ENCODE results near the gene MAP3K5. TPM values are rescaled to one million over a fixed set of nuclear protein-coding genes. Genes with fewer than 3 reads are reported as not detected.
"Not testable (repeated sequence)": the region's sequence is repeated elsewhere in the genome, so short reads cannot be mapped to it uniquely, and the experiment has no call there.

Gene MAP3K5
- total RNA-seq, 1 donor from 2014 or later: 24.4 TPM

- Mint-ChIP-seq H3K27ac (no peak overlapping the region), H3K4me1 (no peaks in the 10 kb centered on the region), H3K4me3 (no peak overlapping the region), H3K36me3 (ENCODE audit: low read depth) (peaks cover 65% of the 10 kb centered on the region), H3K27me3 (no peaks in the 10 kb centered on the region), H3K9me3 (no peaks in the 10 kb centered on the region)
- intact Hi-C loops (cut with micrococcal nuclease): no loop called here
- POLR2A ChIA-PET: no interaction called here
- TF ChIP-seq CTCF (IDR thresholded peaks at IDR 0.05): no peak
- DNase-seq (no peak), ATAC-seq (ENCODE audit: low read depth) (no peak)
- CTCF ChIA-PET: interaction anchor here (1.7 kb wide), 1 partner anchor 99 kb away, joined by 6 read pairs; the partner anchor contains the start of gene MAP3K5
These were observed 99.2 kb downstream of the MAP3K5 start for GRCh38 chr6:136693090-136693489.

GRCh38 chr6:136687894-136688293 is 104.4 kb downstream of the MAP3K5 start:
- POLR2A ChIA-PET: interaction anchor here (0.6 to 1.5 kb wide), 2 partner anchors 104 to 1838 kb away, joined by 5 to 6 read pairs; partner anchors contain the start of gene MAP3K5
- H3K36me3 Mint-ChIP-seq (ENCODE audit: low read depth): peaks cover 54% of the 10 kb centered on the region
- H3K27ac Mint-ChIP-seq; H3K9me3 Mint-ChIP-seq; H3K4me1 Mint-ChIP-seq; intact Hi-C loops (cut with micrococcal nuclease); H3K4me3 Mint-ChIP-seq; H3K27me3 Mint-ChIP-seq; DNase-seq; ATAC-seq (ENCODE audit: low read depth): not testable (repeated sequence)
- CTCF ChIA-PET: interaction anchor here (1.1 kb wide), 1 partner anchor 105 kb away, joined by 3 read pairs; no protein-coding TSS in a partner anchor

GRCh38 chr6:136685540-136686108 is 106.7 kb downstream of the MAP3K5 start:
- Mint-ChIP-seq H3K27ac (no peak overlapping the region), H3K27me3 (no peaks in the 10 kb centered on the region), H3K4me1 (no peaks in the 10 kb centered on the region), H3K4me3 (no peak overlapping the region), H3K9me3 (peaks cover 3% of the 10 kb centered on the region), H3K36me3 (ENCODE audit: low read depth) (peaks cover 48% of the 10 kb centered on the region)
- no peak for ATAC-seq (ENCODE audit: low read depth)
- intact Hi-C loops (cut with micrococcal nuclease): no loop called here
- no peak for TF ChIP-seq CTCF (IDR thresholded peaks at IDR 0.05)
- POLR2A ChIA-PET: no interaction called here
- CTCF ChIA-PET: no interaction called here
- DNase-seq: no peak

GRCh38 chr6:136684466-136684865 is 107.8 kb downstream of the MAP3K5 start:
- H3K27me3 Mint-ChIP-seq: no peaks in the 10 kb centered on the region
- ChIA-PET POLR2A (no interaction called here), CTCF (no interaction called here)
- H3K27ac Mint-ChIP-seq: no peak overlapping the region
- peaks cover 3% of the 10 kb centered on the region for H3K9me3 Mint-ChIP-seq
- DNase-seq: no peak
- ATAC-seq (ENCODE audit: low read depth): no peak
- H3K36me3 Mint-ChIP-seq (ENCODE audit: low read depth): peaks cover 45% of the 10 kb centered on the region
- TF ChIP-seq CTCF (IDR thresholded peaks at IDR 0.05): no peak
- H3K4me1 Mint-ChIP-seq: no peaks in the 10 kb centered on the region
- H3K4me3 Mint-ChIP-seq: no peak overlapping the region
- intact Hi-C loops (cut with micrococcal nuclease): no loop called here

- ChIA-PET CTCF (interaction anchor here (1.5 kb wide), 1 partner anchor 109 kb away, joined by 4 read pairs; the partner anchor contains the start of gene MAP3K5), POLR2A (no interaction called here)
- no peak overlapping the region for H3K27ac Mint-ChIP-seq
- DNase-seq: no peak
- no peak for ATAC-seq (ENCODE audit: low read depth)
- no peak for TF ChIP-seq CTCF (IDR thresholded peaks at IDR 0.05)
- peaks cover 3% of the 10 kb centered on the region for H3K9me3 Mint-ChIP-seq
- H3K4me3 Mint-ChIP-seq: no peak overlapping the region
- H3K4me1 Mint-ChIP-seq: no peaks in the 10 kb centered on the region
- peaks cover 39% of the 10 kb centered on the region for H3K36me3 Mint-ChIP-seq (ENCODE audit: low read depth)
- no peaks in the 10 kb centered on the region for H3K27me3 Mint-ChIP-seq
- intact Hi-C loops (cut with micrococcal nuclease): loop anchor here (2.0 kb wide), 1 partner anchor 17 kb away; no protein-coding TSS in a partner anchor
These were observed 108.9 kb downstream of the MAP3K5 start for GRCh38 chr6:136683209-136683941.
